Neural cell (in vitro differentiated cells): ENCODE measurements around the gene CAMK2N2. TPM values are rescaled to one million over a fixed set of nuclear protein-coding genes. Genes with fewer than 3 reads are reported as not detected.

ENCODE experiments used
- H2AFZ ChIP-seq: fragments of 200-600, 300-800 bp; sonication (generic), shearing (Covaris generic); 2 replicates; pipeline ENCODE4 v1.6.0; 2014; ENCODE audit warnings: low read depth, mild to moderate bottlenecking, antibody characterized with exemption, low read length, moderate library complexity
- H3F3A ChIP-seq: fragments of 200-600 bp; shearing (Covaris generic); 2 replicates; pipeline ENCODE4 v1.6.1; 2016; ENCODE audit warnings: mild to moderate bottlenecking, moderate library complexity, mixed read lengths, antibody characterized with exemption, low read length; ENCODE audit not compliant: insufficient read depth, poor library complexity, severe bottlenecking
- H3K27ac ChIP-seq: fragments of 200-600, 300-800 bp; sonication (generic), shearing (Covaris generic); 2 replicates; pipeline ENCODE4 v1.5.1; 2014; ENCODE audit warnings: mild to moderate bottlenecking, low read length, moderate library complexity
- H3K27me3 ChIP-seq: fragments of 300-800, 200-600 bp; sonication (generic), shearing (Covaris generic); 2 replicates; pipeline ENCODE4 v1.6.0; 2014; ENCODE audit warnings: mild to moderate bottlenecking, low read depth, low read length, moderate library complexity; ENCODE audit not compliant: insufficient read depth
- H3K36me3 ChIP-seq: fragments of 300-800, 200-600 bp; sonication (generic), shearing (Covaris generic); 2 replicates; pipeline ENCODE4 v1.5.1; 2014; ENCODE audit warnings: mild to moderate bottlenecking, antibody characterized with exemption, low read length, moderate library complexity; ENCODE audit not compliant: insufficient read depth
- H3K4me2 ChIP-seq: fragments of 300-800, 200-600 bp; sonication (generic), shearing (Covaris generic); 2 replicates; pipeline ENCODE4 v1.6.0; 2014; ENCODE audit warnings: mild to moderate bottlenecking, low read length
- H3K4me3 ChIP-seq: fragments of 300-800, 200-600 bp; sonication (generic), shearing (Covaris generic); 2 replicates; pipeline ENCODE4 v1.5.1; 2014; ENCODE audit warnings: mild to moderate bottlenecking, low read length, moderate library complexity
- H3K79me2 ChIP-seq: fragments of 200-600 bp; shearing (Covaris generic); replicated peaks from 2 replicates; pipeline ENCODE4 v1.6.0; 2014; ENCODE audit warnings: mild to moderate bottlenecking, low read length, moderate library complexity; ENCODE audit not compliant: insufficient read depth
- H3K9ac ChIP-seq: fragments of 300-800, 200-600 bp; sonication (generic), shearing (Covaris generic); 2 replicates; pipeline ENCODE4 v1.6.1; 2016; ENCODE audit warnings: mild to moderate bottlenecking, low read length, mixed read lengths
- H3K9me2 ChIP-seq: fragments of 200-600 bp; shearing (Covaris generic); 2 replicates; pipeline ENCODE4 v1.6.1; 2016; ENCODE audit warnings: mild to moderate bottlenecking, low read length, mixed read lengths; ENCODE audit not compliant: insufficient read depth
- H3K9me3 ChIP-seq: fragments of 200-600, 300-800 bp; sonication (generic), shearing (Covaris generic); 2 replicates; pipeline ENCODE4 v1.6.1; 2016; ENCODE audit warnings: mild to moderate bottlenecking, mixed run types, low read length, moderate library complexity, mixed read lengths
- H4K20me1 ChIP-seq: fragments of 200-600 bp; shearing (Covaris generic); 2 replicates; pipeline ENCODE4 v1.6.1; 2016; ENCODE audit warnings: mild to moderate bottlenecking, mixed run types; ENCODE audit not compliant: insufficient read depth
- CTCF ChIP-seq: fragments of 450-650 bp; IDR thresholded peaks from 2 replicates; pipeline ENCODE4 v1.5.1; 2014; ENCODE audit warnings: antibody characterized with exemption, mild to moderate bottlenecking, moderate library complexity; ENCODE audit not compliant: poor library complexity, severe bottlenecking
- EP300 ChIP-seq: fragments of 450-650 bp; conservative IDR thresholded peaks from 2 replicates; pipeline ENCODE4 v1.6.1; 2014; ENCODE audit warnings: antibody characterized with exemption, mild to moderate bottlenecking, moderate library complexity; ENCODE audit not compliant: poor library complexity, severe bottlenecking
- EZH2 ChIP-seq: fragments of 200-600, 300-800 bp; shearing (Covaris generic), sonication (generic); IDR thresholded peaks from 2 replicates; pipeline ENCODE4 v1.6.1; 2014; ENCODE audit warnings: antibody characterized with exemption, low read length, borderline replicate concordance, mild to moderate bottlenecking; ENCODE audit not compliant: insufficient read depth, poor library complexity, severe bottlenecking
- MXI1 ChIP-seq: fragments of 450-650 bp; conservative IDR thresholded peaks from 2 replicates; pipeline ENCODE4 v1.6.1; 2014; ENCODE audit warnings: antibody characterized with exemption, mild to moderate bottlenecking; ENCODE audit not compliant: poor library complexity, severe bottlenecking
- POLR2AphosphoS5 ChIP-seq: IDR thresholded peaks from 2 replicates; pipeline ENCODE4 v1.6.1; 2012
- RAD21 ChIP-seq: fragments of 450-650 bp; conservative IDR thresholded peaks from 2 replicates; pipeline ENCODE4 v1.6.1; 2014; ENCODE audit warnings: antibody characterized with exemption, mild to moderate bottlenecking, moderate library complexity
- REST ChIP-seq: IDR thresholded peaks from 2 replicates; pipeline ENCODE4 v1.6.1; 2012; ENCODE audit warnings: borderline replicate concordance
- SMC3 ChIP-seq: fragments of 450-650 bp; conservative IDR thresholded peaks from 2 replicates; pipeline ENCODE4 v1.6.1; 2014; ENCODE audit warnings: antibody characterized with exemption, mild to moderate bottlenecking, moderate library complexity; ENCODE audit not compliant: poor library complexity
- TAF1 ChIP-seq: IDR thresholded peaks from 2 replicates; pipeline ENCODE4 v1.6.1; 2012; ENCODE audit warnings: low read depth
- polyA plus RNA-seq: library from polyadenylated mRNA; depleted of rRNA; stranded (reverse); fragments of >200 nt; gene quantifications from 2 replicates; pipeline ENCODE4 v1.2.3, GENCODE V29; 2014

CAMK2N2 gene
- polyA plus RNA-seq, 1 donor from 2014 or later, result 2.8 TPM

- H3K79me2 ChIP-seq, result no peaks in the 10 kb centered on the region
Measured at GRCh38 chr3:184257083-184257915, 4.1 kb downstream of the CAMK2N2 start.

More at GRCh38 chr3:184257083-184257915, 4.1 kb downstream of the CAMK2N2 start:
- Histone ChIP-seq H2AFZ (no peak overlapping the region), H3K36me3 (no peaks in the 10 kb centered on the region), H3K27ac (no peak overlapping the region), H3F3A (no peaks in the 10 kb centered on the region), H3K4me3 (no peak overlapping the region), H4K20me1 (no peaks in the 10 kb centered on the region), H3K4me2 (no peak overlapping the region), H3K27me3 (peaks cover 34% of the 10 kb centered on the region), H3K9me3 (no peaks in the 10 kb centered on the region), H3K9ac (no peak overlapping the region), H3K9me2 (no peaks in the 10 kb centered on the region)
- no peak for TF ChIP-seq SMC3
- TF ChIP-seq MXI1, result no peak
- no peak for TF ChIP-seq TAF1
- no peak for TF ChIP-seq RAD21
- TF ChIP-seq POLR2AphosphoS5, result no peak
- TF ChIP-seq CTCF, result no peak
- no peak for TF ChIP-seq REST
- TF ChIP-seq EZH2, result no peak
- no peak for TF ChIP-seq EP300
